Stimulated activated CD8-positive, alpha-beta memory T cell treated with anti-CD3 and anti-CD28 coated beads, Interleukin-4, amount 100 ng/mL, for 4 hours (primary cell): ENCODE results near the gene GNB5.
"Not testable (repeated sequence)": the region's sequence is repeated elsewhere in the genome, so short reads cannot be mapped to it uniquely, and the experiment has no call there.

ENCODE experiments used
- DNase-seq, 2 donors: peaks; one replicate each; pipeline ENCODE4 v3.0.0-alpha.2; 2020; ENCODE audit warnings: low read depth in 2 of 2, low spot score in 1 of 2

GNB5 gene

GRCh38 chr15:52191207-52191606 is at the start of gene GNB5:
GNB5 (minus strand) TSS chr15:52191392; CDS start chr15:52184676, 6,716 bp downstream.
- no peak for DNase-seq

GRCh38 chr15:52240166-52240565 is 49.0 kb upstream of the GNB5 start:
- DNase-seq: no peak

- not testable (repeated sequence) for DNase-seq
Observed at GRCh38 chr15:52238989-52239525, 47.9 kb upstream of the GNB5 start.

DNA sequence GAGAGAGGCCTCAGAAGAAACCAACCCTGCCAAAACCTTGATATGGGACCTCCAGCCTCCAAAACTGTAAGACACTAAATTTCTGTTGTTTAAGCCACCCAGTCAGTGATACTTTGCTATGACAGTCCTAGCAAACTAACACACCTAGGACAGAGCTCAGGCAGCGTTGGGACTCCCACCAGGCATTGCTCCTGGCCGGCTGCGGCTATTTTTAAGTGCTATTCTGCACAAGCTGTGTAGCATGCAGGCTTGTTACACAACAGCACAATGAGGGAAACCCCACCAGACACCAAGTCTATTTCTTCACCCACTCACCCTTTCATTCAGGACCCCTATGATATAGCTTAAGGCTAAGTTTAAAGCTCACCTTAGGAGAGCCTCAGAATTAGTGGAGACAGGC is 47.0 kb upstream of the GNB5 start:
- DNase-seq: no peak

DNA sequence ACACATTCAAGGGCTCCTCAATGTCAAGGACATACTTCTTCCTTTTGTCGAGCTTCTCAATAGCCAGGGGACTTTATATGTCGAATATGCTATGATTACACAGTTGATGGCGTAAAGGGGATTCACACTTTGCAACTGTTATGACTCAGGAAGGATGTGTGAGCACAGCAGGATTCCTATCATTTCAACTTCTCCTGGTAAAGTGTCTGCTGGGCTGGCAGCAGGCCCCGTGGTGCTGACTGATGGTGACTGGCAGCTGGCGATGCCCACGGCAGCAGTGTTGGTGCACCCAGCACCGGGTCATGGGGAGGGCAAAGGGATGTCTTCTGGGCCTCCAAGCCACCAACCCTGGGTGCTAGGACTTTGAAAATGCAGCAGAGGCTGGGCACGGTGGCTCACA is 44.8 kb upstream of the GNB5 start:
- DNase-seq: no peak

- no peak for DNase-seq
Observed at GRCh38 chr15:52234596-52235541, 43.7 kb upstream of the GNB5 start.

GRCh38 chr15:52233405-52233804 is 42.2 kb upstream of the GNB5 start:
- DNase-seq: no peak

GRCh38 chr15:52232327-52232726 is 41.1 kb upstream of the GNB5 start:
- no peak for DNase-seq

DNA sequence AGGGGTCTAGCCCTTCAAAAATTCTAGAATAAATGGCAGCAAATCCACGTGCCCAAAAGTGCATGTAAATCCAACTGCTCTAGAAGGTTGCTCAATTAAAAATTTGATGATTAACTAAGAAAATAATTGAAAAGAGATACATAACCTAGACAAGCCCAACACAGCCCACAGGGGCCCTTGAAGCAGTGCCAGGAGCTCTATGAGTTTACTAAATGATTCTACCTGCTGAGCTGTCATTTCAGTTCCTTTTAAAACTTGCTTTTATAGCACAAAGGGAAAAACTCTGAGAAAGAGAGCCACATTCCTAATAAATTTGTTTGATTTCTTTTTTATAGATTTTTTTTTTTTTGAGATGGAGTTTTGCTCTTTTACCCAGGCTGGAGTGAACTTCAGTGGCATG is 38.9 kb upstream of the GNB5 start:
- DNase-seq: no peak

DNA sequence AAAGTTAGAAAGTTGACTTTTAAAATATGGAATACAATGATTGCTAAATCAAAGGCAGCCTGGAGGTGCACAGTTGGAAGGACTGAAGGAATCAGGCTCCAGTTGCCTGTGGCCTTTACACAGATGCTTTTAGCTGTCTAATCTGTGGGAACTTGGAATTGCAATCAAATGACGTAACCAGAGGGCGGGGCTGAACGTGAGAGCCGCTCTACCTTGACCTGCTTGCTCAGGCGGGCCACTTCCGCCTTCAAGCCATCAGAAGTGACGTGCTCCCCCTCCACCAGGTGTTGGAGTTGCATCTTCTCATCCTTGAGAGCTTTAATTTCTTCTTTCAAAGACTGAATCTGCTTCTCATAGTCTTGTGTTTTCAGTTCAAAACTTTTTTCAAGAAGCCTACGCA is 37.7 kb upstream of the GNB5 start:
- DNase-seq: no peak

- DNase-seq: peak; percentile 28 to 38
Observed at GRCh38 chr15:52227456-52227855, 36.3 kb upstream of the GNB5 start.

GRCh38 chr15:52225230-52225629 is 34.0 kb upstream of the GNB5 start:
- DNase-seq: no peak

DNA sequence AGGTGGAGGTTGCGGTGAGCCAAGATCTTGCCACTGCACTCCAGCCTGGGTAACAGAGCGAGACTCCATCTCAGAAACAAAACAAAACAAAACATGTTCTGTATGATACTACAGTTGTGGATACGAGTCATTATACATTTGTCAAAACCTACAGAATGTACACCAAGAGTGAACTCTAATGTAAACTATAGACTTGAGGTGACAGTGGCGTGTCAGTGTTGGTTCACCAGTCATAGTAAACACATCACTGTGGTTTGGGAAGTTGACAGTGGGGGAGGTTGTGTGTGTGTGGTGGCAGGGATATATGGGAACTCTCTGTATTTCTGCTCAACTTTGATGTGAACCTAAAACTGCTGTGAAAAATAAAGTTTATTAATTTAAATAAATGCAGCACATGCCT is 33.0 kb upstream of the GNB5 start:
- no peak for DNase-seq

DNA sequence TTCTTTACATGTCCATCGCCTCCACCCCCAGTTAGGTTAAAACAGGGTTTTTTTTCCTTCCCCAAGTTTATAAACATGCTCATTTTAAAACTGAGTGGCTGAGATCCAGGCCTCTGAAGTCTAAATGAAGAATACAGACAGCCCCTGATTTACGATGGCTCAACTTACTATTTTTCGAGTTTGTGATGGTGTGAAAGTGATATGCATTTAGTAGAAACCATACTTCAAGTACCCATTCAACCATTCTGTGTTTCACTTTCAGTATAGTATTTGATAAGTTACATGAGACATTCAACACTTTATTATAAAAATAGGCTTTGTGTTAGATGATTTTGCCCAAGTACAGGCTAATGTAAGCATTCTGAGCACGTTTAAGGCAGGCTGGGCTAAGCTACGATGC is 30.5 kb upstream of the GNB5 start:
- DNase-seq: no peak

DNA sequence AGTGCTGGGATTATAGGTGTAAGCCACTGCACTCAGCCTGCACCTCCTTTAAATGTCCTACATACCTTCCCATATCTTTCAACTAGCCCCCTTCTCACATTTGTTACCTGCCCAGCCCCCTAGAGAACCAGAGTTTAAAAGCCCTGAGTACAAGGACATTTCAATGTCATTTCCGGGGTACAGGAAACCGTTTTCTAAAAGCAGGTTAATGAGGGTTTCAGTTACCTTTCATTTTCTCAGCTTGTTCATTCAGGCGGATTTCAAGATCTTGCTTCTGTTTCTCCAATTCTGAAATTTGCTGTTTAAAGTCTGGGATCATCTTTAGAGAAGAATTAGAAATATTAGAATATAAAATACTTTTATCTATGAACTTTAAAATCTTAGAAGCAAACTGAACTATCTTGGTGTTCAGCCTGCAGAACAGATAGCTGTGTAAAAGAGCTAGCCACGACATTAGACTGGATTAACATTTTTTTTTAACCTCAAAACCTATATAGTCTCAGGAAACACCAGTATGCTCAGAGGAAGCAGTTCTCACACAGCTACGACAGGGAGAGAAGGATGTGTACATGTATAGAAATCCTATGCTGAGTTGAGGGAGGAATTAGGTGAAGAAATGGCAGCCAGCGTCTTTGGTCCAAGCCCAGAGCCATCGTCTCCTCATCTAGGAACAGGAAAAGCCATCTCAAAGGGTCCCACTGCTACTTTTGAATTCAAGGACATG is 29.9 kb upstream of the GNB5 start:
- DNase-seq: no peak

- no peak for DNase-seq
Observed at GRCh38 chr15:52220251-52220650, 29.1 kb upstream of the GNB5 start.

- DNase-seq: no peak
Observed at GRCh38 chr15:52218816-52219215, 27.6 kb upstream of the GNB5 start.

- no peak for DNase-seq
Observed at GRCh38 chr15:52218371-52218770, 27.2 kb upstream of the GNB5 start.

DNA sequence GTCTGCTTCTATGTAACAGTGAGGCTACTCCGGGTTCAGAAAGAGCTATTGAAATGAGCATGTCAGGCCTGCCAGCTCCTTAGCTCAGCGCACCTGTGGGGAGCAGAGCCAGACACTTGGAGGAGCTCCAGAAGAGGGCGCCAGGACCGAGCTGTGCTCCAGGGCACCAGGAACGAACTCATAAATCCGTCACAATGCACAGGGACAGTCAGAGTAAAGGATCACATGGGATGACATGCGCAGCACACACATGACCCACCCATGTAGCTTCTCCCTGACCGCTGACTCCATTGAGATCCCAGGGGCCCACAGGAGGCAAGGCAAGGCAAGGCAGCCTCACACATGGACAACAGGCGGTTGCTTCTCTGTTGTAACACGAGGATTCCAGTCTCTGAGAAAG is 26.0 kb upstream of the GNB5 start:
- no peak for DNase-seq

- no peak for DNase-seq
Observed at GRCh38 chr15:52214553-52214952, 23.4 kb upstream of the GNB5 start.

GRCh38 chr15:52213206-52213605 is 22.0 kb upstream of the GNB5 start:
- DNase-seq: no peak

DNA sequence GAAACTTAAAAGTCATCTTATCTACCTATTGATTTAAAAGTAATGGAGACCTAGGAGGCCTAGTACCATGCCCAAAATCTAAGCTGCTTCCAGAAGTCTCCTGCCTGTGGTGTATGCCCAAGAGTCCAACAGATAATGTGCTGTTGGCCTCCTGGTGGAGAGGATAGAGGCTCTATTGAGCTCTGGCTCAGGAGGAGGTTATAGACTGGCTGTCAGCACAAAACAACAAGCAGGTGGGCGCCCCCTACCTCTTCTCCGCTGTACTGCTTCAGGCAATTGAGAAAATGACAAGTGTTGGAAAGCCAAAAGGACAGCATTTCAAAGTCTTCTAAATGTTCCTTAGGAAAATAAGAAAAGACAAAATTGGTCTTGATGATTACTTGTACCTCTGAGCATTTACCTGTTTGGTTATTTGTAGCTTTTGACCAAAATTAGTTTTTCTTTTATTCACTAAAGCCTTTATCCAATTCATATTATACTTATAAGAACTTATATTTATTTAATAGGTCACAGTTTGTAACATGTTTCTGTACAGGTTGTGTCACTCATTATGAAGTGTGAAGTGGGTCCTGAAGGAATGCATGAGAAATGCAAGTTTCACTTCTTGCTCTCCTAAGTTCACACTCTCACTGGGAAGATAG is 17.2 kb upstream of the GNB5 start:
- peak; percentile 19 to 55 for DNase-seq
